SW 1271 (cell line): ENCODE measurements around the gene DENND1B.
"Not testable (repeated sequence)": the region's sequence is repeated elsewhere in the genome, so short reads cannot be mapped to it uniquely, and the experiment has no call there.

Experiments used
- DNase-seq, 2 experiments: peaks; one replicate each; lab custom pipeline; 2025; lab: John Stamatoyannopoulos, UW

DENND1B gene

DNA sequence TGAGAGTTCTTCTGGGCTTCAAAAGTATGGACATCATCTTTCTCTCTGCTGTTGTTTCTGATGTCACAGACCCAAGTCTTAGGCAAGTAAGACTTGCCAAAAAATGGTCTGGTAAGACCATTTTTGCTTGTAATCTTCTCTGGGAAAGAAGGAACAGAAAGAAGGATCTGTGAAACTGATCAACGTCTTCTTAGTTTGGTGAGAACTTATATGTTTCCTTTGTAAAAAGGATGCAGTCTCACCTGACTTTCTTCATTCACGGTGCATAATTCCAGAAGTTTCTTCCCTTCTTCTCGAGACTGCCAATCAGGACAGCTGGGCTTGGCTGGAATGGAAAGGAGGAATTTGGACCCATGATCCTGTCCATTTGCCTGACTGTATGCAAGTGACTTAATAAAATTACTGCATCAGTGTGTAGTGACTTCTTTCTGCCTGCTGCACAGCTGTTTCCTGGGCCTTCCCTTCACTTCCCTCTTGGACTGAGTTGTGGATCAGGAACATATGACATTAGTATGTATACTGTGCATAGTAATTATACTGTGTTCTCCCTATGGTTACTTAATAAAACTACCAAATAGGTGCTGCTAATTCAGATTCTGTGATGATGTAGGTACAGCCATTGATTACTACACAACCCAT lies 7.6 kb upstream of the DENND1B start:
- no peak for DNase-seq

DNA sequence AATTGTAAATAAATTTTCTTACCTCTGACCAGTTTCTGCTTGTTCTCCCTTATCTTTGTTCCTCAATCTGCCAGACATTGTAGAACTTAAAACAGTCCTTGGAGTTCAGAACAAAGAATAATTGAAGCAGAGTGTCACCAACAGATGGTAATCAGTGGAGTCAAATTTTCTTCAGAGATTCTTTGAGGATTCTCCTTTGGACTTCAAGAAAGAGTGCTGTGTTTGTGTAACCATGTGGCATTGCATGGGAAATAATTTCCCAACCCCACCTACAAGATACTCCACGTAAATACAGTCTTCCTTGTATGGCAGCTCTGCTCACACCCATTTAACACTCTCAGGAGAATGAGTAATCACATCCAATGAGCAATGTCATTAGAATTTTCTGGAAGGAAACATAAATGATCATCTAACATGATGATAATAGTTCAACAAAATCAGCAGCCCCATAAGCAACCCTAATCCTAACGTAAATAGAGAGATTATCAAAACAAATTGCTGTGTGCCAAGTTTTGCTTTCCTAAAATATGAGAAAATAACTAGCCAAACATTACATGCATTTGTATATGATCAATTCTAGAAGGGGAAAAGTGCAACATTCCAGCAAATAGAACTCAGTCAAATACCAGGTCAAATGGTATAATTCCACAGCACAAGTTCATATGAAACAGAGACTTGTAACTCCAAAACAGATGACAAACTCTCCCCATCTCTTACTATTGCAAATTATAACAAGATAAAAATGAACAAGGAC lies 6.9 kb upstream of the DENND1B start:
- no peak for DNase-seq

DNA sequence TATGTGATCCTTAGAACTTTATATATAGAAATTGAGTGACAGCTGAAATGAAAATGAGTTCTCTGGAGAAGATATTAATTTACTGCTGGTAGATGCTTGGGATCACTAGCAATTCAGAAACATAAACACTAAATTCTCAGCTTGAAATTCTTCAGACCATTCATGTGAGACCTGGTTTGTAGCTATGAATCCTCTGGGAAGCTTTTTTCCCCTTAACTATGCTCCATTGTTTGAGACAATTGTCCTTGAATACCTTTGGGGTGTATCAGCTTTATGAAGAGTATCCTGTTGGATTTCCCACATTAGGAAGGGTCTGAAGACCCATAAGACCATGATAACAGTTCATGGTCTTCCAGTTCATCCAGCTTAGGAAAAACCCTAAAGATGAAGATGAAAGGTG lies 4.6 kb upstream of the DENND1B start:
- no peak for DNase-seq

DNA sequence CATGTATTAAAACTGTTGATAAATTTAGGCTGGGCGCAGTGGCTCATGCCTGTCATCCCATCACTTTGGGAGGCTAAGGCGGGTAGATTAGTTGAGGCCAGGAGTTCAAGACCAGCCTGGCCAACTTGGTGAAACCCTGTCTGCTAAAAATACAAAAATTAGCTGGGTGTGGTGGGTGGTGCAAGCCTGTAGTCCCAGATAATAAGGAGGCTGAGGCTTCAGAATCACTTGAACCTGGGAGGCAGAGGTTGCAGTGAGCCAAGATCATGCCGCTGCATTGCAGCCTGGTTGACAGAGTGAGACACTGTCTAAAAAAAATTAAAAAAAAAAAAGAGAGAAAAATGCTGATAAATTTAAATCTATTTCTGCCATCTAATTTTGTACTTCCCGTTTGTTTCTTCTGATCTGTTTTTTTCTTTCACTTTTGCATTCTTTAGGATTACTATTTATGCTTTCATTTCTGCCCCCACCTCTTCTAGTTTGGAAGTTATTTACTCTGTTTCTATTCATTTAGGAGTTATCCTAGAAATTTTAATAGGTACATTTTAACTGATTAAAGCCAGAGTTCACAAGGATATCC lies 3.2 kb upstream of the DENND1B start:
- DNase-seq: no peak

DNA sequence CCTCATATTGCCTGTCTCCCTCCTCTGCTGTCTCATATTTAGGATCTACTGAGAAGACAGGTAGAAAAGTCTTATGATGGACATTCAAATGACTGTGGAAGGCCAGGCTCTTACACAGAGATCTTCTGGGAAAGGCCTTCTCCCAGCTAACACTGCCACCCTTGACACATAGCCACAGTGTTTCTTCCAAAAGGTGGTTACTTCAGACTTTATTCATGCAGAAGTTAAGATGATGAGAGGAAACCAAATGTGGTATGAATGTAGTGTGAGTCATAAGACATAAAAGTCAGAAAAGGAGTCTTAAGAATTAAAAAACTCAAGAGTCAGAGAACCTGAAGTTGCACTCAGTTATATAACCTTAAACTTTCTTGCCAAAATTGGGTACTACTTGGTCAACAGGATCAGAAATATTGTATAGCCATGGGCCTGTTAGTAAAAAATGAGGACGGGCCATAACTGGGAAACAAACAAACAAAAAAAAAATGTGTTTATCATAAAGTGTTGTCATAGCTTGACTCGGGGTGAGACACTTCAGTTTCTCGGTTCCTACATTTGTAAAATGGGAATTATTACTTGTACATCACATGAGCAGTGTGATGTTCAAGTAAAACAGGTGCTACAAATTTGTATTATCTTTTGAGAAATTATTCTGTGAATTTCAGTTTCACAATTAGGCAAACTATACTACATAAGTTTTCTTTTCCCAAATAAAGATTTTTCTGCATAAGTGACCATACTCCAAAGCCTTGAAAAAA lies 1.2 kb upstream of the DENND1B start:
- peak in 1 of 2 experiments; percentile 9 for DNase-seq

- DNase-seq: peak in 1 of 2 experiments; percentile 7
Measured at GRCh38 chr1:197774466-197775281, 606 bp downstream of the DENND1B start.

- no peak for DNase-seq
Measured at GRCh38 chr1:197773856-197774255, 1.4 kb downstream of the DENND1B start.

DNA sequence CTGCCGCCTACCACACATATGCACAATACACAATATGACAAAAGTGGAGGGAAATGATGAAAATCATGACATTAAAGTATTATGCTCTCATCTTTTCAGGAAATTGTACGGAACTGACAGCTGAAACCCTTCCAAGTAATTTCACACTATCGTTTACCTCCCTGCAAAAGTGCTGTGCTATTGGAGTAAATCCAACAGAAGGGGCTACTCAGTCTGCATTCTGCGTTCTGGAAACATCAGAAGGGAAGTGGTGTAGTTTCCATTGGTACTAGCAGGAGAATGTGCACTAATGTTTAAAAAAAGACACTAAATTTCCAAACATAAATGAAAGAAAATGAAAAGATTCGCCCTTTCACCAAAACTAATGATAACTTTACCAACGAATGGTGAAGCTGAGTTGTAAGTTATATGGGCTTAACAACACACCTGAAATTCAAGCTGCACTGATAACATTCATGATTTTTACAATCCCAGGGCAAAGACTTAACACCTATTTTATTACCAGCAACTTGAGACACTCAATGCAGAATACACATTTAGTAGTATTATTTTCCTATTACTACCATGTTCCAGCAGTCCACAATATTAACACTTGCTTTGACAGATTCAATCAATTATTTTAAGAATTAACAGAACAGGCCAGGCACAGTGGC lies 3.2 kb downstream of the DENND1B start:
- DNase-seq: no peak

DNA sequence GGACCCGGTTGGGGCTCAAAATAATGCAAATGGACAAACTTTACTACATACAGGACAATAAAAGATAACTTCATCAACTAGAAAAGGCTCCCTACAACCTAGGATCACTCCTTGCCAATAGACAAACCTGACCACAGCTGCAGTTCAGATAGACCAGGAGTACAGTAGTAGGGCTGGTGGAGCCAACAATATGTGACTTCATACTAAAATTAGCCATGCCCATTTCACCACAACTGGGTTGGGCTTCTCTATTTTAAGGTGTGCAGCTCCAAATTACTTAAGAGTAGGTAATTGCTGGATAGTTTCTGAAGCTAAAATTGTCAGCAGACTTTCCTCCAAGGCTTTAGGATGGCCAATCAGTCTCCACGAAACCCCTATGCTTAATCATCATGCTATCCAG lies 3.9 kb downstream of the DENND1B start:
- DNase-seq: no peak

GRCh38 chr1:197770243-197770642 lies 5.0 kb downstream of the DENND1B start:
- no peak for DNase-seq

- DNase-seq: no peak
Measured at GRCh38 chr1:197769287-197769686, 6.0 kb downstream of the DENND1B start.

DNA sequence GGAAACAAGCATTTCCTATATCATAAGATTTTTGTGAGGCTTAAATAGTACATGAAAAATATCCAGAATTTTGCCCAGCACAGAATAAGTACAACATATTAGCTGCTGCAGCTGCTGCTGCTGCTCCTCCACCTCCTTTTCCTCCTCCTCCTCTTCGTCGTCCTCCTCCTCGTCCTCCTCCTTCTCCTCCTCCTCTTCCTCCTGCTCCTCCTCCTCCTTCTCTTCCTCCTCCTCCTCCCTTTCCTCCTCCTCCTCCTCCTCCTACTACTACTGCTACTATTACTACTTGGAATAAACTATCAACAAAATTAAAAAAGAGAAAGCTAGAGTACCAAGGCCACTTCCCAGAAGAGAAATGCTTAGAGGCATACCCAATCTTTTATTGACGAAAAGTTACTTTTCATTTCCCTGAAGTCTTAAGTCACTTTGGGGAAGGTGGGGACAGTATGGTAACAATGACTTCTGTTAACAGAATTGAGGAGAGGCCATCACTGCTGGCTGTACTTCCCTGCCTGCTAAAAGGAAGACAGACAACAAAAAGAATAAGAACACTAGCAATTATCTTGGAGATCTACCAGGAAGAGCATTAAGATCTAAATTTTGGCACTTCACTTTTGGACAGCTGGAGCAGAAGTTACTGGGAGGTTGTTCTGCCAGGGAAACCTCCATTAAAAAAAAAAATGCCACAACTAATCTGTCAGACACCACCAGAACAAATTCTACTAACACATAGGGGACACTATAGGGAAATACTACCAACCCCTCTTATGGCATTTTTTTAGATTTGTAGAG lies 7.1 kb downstream of the DENND1B start:
- no peak for DNase-seq

- DNase-seq: no peak
Measured at GRCh38 chr1:197763769-197764168, 11.5 kb downstream of the DENND1B start.

- no peak for DNase-seq
Measured at GRCh38 chr1:197763307-197763706, 12.0 kb downstream of the DENND1B start.

DNA sequence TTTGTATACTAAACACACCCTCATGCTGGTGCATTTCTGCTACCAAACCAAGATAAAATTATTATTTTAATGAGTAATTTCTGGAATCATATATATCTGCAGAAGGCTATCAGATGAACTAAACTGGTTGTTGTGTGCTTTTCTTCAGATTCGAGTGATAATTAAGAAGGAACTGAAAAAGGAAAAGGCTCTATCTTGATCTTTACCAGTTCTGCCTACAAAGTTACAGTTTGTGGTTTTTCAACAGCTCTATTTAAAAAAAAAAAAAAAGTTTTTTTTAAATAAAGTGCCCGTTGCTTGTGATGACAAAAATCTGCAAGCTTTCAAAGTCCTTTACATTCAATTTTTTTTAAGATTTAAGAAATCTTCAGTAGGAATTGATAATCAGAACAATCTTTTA lies 13.6 kb downstream of the DENND1B start:
- no peak for DNase-seq

DNA sequence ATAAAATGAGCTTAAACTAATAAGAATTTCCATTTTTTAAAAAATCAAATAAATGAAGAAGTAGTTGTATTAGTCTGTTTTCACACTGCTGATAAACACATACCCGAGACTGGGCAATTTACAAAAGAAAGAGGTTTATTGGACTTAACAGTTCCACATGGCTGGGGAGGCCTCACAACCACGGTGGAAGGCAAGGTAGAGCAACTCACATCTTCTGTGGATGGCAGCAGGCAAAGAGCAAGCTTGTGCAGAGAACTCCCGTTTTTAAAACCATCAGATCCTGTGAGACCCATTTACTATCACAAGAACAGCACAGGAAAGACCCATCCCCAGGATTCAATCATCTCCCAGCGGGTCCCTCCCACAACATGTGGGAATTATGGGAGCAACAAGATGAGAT lies 19.7 kb downstream of the DENND1B start:
- not testable (repeated sequence) for DNase-seq

DNA sequence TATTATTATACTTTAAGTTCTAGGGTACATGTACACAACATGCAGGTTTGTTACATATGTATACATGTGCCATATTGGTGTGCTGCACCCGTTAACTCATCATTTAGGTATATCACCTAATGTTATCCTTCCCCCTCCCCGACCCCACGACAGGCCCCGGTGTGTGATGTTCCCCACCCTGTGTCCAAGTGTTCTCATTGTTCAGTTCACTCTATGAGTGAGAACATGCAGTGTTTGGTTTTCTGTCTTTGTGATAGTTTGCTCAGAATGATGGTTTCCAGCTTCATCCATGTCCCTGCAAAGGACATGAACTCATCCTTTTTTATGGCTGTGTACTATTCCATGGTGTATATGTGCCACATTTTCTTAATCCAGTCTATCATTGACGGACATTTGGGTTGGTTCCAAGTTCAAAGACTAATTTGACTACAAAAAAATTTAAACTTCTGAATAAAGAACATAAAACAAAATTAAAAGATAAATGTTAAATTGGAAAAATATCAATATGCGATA lies 22.6 kb downstream of the DENND1B start:
- DNase-seq: not testable (repeated sequence)

- no peak for DNase-seq
Measured at GRCh38 chr1:197750366-197750765, 24.9 kb downstream of the DENND1B start.

DNA sequence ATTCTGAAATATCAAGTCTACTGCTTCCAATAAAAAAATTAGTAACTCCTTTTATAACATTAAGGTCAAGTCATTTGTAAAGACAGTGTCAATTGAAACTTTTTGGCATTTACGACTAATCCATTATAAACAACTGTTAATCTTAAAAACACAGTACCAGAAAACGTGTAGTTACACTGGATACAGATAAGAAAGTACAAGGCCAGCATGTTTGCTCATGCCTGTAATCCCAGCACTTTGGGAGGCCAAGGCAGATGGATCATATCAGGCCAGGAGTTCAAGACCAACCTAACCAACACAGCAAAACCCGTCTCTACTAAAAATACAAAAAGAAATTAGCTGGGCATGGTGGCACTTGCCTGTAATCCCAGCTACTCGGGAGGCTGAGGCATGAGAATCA lies 29.4 kb downstream of the DENND1B start:
- DNase-seq: no peak

GRCh38 chr1:197744979-197745378 lies 30.3 kb downstream of the DENND1B start:
- no peak for DNase-seq
